Nephron progenitor cell (in vitro differentiated cells): Measurements from ENCODE around the gene PHF11.

Experiments
- DNase-seq: peaks from one replicate; pipeline ENCODE4 v3.0.0; 2021
- H3K27ac Mint-ChIP-seq: 2 replicates; pipeline ENCODE4 v1.8.0; 2021; ENCODE audit warnings: mild to moderate bottlenecking, moderate library complexity, mixed read lengths
- H3K27me3 Mint-ChIP-seq: 2 replicates; pipeline ENCODE4 v1.8.0; 2021; ENCODE audit warnings: mild to moderate bottlenecking, low read depth, mixed read lengths; ENCODE audit not compliant: poor library complexity
- H3K36me3 Mint-ChIP-seq: 2 replicates; pipeline ENCODE4 v1.8.0; 2021; ENCODE audit warnings: low read depth, mixed read lengths
- H3K4me1 Mint-ChIP-seq: 2 replicates; pipeline ENCODE4 v1.8.0; 2021; ENCODE audit warnings: mixed read lengths
- H3K4me3 Mint-ChIP-seq: 2 replicates; pipeline ENCODE4 v1.8.0; 2021; ENCODE audit warnings: mild to moderate bottlenecking, moderate library complexity, mixed read lengths
- H3K9me3 Mint-ChIP-seq: 2 replicates; pipeline ENCODE4 v1.8.0; 2021; ENCODE audit warnings: mild to moderate bottlenecking, moderate library complexity, mixed read lengths
- CTCF ChIP-seq: fragments of 200-600 bp; sonication (generic); IDR thresholded peaks from 2 replicates; pipeline ENCODE4 v1.5.0; 2021; ENCODE audit warnings: antibody characterized with exemption

PHF11 gene

GRCh38 chr13:49566461-49566860 lies 70.7 kb downstream of the PHF11 start:
- no peak for DNase-seq
- no peak for TF ChIP-seq CTCF
- peaks cover 13% of the 10 kb centered on the region for H3K9me3 Mint-ChIP-seq
- no peak overlapping the region for H3K4me3 Mint-ChIP-seq
- no peaks in the 10 kb centered on the region for H3K27me3 Mint-ChIP-seq
- peaks cover 48% of the 10 kb centered on the region for H3K36me3 Mint-ChIP-seq
- no peaks in the 10 kb centered on the region for H3K4me1 Mint-ChIP-seq
- H3K27ac Mint-ChIP-seq, result no peak overlapping the region

GRCh38 chr13:49567491-49567890 lies 71.7 kb downstream of the PHF11 start:
- Mint-ChIP-seq H3K27ac (peak overlapping the region; percentile 5), H3K36me3 (peaks cover 47% of the 10 kb centered on the region), H3K27me3 (no peaks in the 10 kb centered on the region), H3K9me3 (peaks cover 13% of the 10 kb centered on the region), H3K4me1 (no peaks in the 10 kb centered on the region), H3K4me3 (no peak overlapping the region)
- DNase-seq, result no peak
- no peak for TF ChIP-seq CTCF

- H3K4me3 Mint-ChIP-seq, result no peak overlapping the region
- H3K4me1 Mint-ChIP-seq, result no peaks in the 10 kb centered on the region
- peaks cover 5% of the 10 kb centered on the region for H3K9me3 Mint-ChIP-seq
- no peaks in the 10 kb centered on the region for H3K27me3 Mint-ChIP-seq
- no peak overlapping the region for H3K27ac Mint-ChIP-seq
- peaks cover 33% of the 10 kb centered on the region for H3K36me3 Mint-ChIP-seq
- no peak for TF ChIP-seq CTCF
- DNase-seq, result no peak
Measured at GRCh38 chr13:49569993-49570689, 74.4 kb downstream of the PHF11 start.

- no peak for TF ChIP-seq CTCF
- Mint-ChIP-seq H3K27me3 (no peaks in the 10 kb centered on the region), H3K36me3 (peaks cover 28% of the 10 kb centered on the region), H3K4me1 (no peaks in the 10 kb centered on the region), H3K4me3 (no peak overlapping the region), H3K9me3 (peaks cover 9% of the 10 kb centered on the region), H3K27ac (no peak overlapping the region)
- no peak for DNase-seq
Measured at GRCh38 chr13:49571299-49572240, 75.8 kb downstream of the PHF11 start.
